NCI-H1105 treated with DMSO at 0.1 percent for 48 hours (cell line): ENCODE results near the gene SNRPA1.

Source experiments
- DNase-seq: peaks from one replicate; lab custom pipeline; 2025; lab: John Stamatoyannopoulos, UW

The SNRPA1 gene

DNA sequence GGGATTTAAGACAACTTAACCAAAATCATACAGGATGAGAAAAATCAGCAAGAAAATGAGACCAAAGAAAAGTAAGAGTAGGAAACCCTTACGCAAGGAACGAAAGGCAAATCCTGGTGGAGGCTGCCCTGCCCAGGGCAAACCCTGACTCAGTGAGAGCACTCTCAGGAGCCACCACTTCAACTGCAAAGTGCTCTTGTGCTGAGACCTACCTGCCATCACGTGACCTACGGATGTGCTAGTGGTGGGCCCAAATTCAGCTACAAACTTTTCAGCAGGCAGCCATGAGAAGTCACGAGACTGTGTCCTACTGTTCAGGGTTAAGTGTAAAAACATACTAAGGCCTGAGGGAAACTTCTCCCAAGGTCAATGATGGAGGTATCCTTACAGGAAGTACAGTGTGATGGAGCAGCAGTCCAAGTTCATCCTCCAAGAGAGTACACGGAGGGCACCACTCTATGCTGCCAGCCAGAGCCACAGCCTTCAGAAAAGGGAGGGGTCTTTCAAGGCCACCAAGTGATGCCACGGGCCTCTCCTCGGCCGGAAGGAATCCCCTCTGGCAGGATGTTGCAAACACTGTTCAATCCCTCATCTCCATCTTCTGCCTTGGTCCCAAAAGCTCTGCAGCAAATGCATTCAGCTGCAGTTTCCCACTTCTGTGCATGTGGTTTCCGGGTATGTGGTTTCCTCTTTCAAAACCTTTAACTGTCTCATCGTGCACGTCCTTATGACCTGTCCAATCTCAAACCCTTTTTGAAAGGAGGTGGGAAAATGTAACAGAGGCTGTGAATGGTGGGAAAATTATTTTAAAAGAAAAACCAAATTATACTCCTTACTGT lies 52.7 kb downstream of the SNRPA1 start:
- peak; percentile 46 for DNase-seq

DNA sequence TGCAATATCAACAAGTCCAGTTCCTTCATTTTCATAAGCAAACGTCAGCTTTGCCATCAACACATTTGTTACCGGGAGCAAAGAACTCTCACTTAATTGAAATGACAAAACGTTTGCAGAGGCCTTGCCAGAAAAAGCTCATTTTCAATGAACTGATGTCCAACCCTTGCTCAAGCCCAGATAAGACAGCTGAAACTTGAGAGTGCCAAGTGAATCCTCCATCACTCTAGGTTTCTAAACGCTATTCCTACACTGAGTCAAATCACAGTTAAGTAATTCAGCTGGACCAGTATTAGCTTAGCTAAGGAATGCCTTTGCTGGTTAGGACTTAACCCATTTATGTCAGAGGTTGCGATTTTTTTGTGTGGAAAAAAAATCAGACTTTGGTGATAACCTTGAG lies 54.7 kb downstream of the SNRPA1 start:
- no peak for DNase-seq

DNA sequence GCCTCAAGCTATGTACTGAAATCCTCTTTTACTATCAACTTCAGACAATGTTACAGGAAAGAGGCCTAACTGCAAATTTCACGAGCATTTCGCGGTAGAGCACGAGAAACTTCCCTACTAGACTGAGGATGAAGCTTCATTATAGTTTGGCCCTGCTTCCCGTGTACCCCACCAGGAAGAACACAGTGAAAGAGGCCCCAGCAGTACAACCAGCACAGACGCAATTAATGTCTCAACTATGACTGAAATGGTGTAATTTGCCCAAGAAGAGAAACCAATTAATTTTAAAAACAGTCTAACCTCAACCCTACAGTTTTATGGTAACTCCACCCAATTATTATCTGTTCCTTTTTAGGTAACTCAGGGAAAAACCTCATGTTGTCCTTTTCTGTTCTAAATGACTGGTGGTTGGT lies 55.3 kb downstream of the SNRPA1 start:
- DNase-seq, result no peak

DNA sequence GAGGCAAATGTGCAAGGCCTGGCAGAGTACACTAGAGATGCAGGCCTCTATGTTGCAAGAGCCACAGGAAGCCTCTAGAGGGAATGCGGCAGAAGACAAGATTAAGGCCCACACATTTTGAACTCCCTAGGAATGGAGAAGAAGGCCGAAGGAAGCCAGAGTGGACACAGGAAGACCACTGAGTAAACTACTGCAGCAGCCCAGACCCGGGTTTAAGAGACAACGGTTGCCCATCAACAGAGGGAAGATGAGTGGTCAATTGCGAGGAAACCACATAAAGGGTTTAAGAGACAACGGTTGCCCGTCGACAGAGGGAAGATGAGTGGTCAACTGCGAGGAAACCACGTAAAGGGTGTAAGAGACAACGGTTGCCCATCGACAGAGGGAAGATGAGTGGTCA lies 57.8 kb downstream of the SNRPA1 start:
- DNase-seq, result no peak

DNA sequence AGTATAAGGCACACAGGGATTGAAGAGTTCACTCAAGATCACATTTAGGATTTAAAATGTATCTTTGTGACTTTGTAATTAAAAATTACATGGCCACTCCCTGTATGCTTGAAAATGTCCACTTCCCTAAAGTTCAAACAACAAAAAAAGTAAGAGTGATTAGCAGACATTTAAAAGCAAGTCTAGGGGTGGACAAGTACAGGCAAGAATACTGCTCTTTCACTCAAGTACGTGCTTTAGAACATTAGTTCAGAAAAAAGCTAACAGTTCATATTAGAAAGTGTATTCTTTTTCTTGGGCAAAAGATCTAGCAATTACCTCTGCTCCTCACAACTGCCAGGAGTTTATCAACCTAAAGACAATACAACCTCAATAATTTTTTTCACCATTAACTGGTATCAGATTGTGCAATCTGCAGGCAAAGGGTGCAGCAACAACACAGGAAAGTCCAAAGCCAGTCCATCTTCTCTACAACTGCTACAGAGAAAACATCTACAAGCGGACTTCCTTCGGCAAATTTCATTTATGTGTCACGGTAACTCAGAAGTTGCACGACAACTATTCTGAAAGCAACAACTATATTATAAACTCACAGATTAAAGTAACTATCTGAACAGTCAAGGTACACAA lies 61.3 kb downstream of the SNRPA1 start:
- DNase-seq, result no peak

DNA sequence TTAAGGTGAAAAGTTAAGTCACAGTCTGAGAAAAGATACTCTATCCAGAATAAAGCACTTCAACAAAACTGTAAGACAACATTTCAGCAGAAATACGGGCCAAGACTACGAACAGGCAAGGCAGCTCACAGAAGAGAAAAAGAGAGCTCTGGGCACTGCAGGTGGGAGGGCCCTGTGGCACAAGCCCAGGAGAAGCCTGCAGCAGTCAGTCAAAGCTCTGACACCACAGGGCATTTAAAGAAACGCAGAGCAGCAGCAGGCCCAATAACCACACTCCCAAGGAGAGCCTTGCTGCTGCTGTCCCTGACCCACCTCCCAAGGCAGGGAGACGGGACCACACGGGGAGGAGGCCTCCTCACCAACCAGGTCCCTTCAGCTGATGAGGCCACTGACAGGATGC lies 62.4 kb downstream of the SNRPA1 start:
- no peak for DNase-seq
